Colonic mucosa (tissue), 4 donors: ENCODE data around the gene GNG4. TPM values are rescaled to one million over a fixed set of nuclear protein-coding genes. Genes with fewer than 3 reads are reported as not detected.

Source experiments
- DNase-seq: peaks from one replicate; pipeline ENCODE4 v3.0.0-alpha.2; 2020
- H3K27ac ChIP-seq: fragments of 200-600 bp; one replicate; pipeline ENCODE4 v1.8.0; 2021
- H3K27me3 ChIP-seq: fragments of 200-600 bp; one replicate; pipeline ENCODE4 v1.8.0; 2021
- H3K36me3 ChIP-seq: fragments of 200-600 bp; one replicate; pipeline ENCODE4 v1.8.0; 2021
- H3K4me1 ChIP-seq: fragments of 200-600 bp; one replicate; pipeline ENCODE4 v1.8.0; 2021; ENCODE audit warnings: mild to moderate bottlenecking
- H3K4me3 ChIP-seq: fragments of 200-600 bp; one replicate; pipeline ENCODE4 v1.8.0; 2021
- H3K9ac ChIP-seq, 2 donors: one replicate each; pipeline ENCODE4 v1.7.0; 2013; ENCODE audit warnings: control low read depth in 2 of 2, low read depth in 2 of 2, low read length in 2 of 2
- H3K9me3 ChIP-seq: fragments of 200-600 bp; one replicate; pipeline ENCODE4 v1.8.0; 2021
- CTCF ChIP-seq: fragments of 200-600 bp; IDR thresholded peaks from one replicate; pipeline ENCODE4 v1.8.0; 2022; ENCODE audit warnings: antibody characterized with exemption, mild to moderate bottlenecking
- intact Hi-C: fragments of 100-400 bp; cut with DNase I; formaldehyde crosslinking; loops from one replicate; pipeline ENCODE4 v1.14.1; 2022
- total RNA-seq, 2 donors: library from RNA; stranded (reverse); fragmentation: NEBNext Ultra II Directional in 1 of 2; extraction: Animal tissue kit (Norgen Biotek cat#: 25700) in 1 of 2; gene quantifications; one replicate each; pipeline ENCODE4 v1.2.1, GENCODE V29; 2021
- donor health status: healthy.
- donor health status: DM: no; HTN: no; CAD: no.
- donor health status: DM: no; HTN: no; CAD: no.

Gene GNG4
- total RNA-seq, 2 donors from 2014 or later = 6.9 to 10.0 TPM

GRCh38 chr1:235586413-235586812, 63.2 kb downstream of the GNG4 start:
- DNase-seq = no peak
- H3K9me3 ChIP-seq = no peaks in the 10 kb centered on the region
- H3K4me3 ChIP-seq = no peak overlapping the region
- H3K36me3 ChIP-seq = no peaks in the 10 kb centered on the region
- H3K27me3 ChIP-seq = no peaks in the 10 kb centered on the region
- intact Hi-C loops = no loop called here
- no peaks in the 10 kb centered on the region for H3K4me1 ChIP-seq
- no peak for TF ChIP-seq CTCF
- no peak overlapping the region for H3K9ac ChIP-seq
- H3K27ac ChIP-seq = no peak overlapping the region

GRCh38 chr1:235584973-235585372, 64.6 kb downstream of the GNG4 start:
- no peaks in the 10 kb centered on the region for H3K36me3 ChIP-seq
- H3K27ac ChIP-seq = no peak overlapping the region
- no peak for DNase-seq
- intact Hi-C loops = no loop called here
- H3K9me3 ChIP-seq = no peaks in the 10 kb centered on the region
- no peak for TF ChIP-seq CTCF
- H3K9ac ChIP-seq = no peak overlapping the region
- no peaks in the 10 kb centered on the region for H3K4me1 ChIP-seq
- no peak overlapping the region for H3K4me3 ChIP-seq
- no peaks in the 10 kb centered on the region for H3K27me3 ChIP-seq

GRCh38 chr1:235583511-235584001, 66.0 kb downstream of the GNG4 start:
- DNase-seq = no peak
- Histone ChIP-seq H3K27me3 (no peaks in the 10 kb centered on the region), H3K9ac (no peak overlapping the region), H3K4me1 (no peaks in the 10 kb centered on the region), H3K9me3 (no peaks in the 10 kb centered on the region), H3K36me3 (no peaks in the 10 kb centered on the region), H3K4me3 (no peak overlapping the region), H3K27ac (no peak overlapping the region)
- no peak for TF ChIP-seq CTCF
- intact Hi-C loops = no loop called here

- no peak overlapping the region for H3K27ac ChIP-seq
- no peak overlapping the region for H3K4me3 ChIP-seq
- no peak for DNase-seq
- H3K9me3 ChIP-seq = no peaks in the 10 kb centered on the region
- no peaks in the 10 kb centered on the region for H3K36me3 ChIP-seq
- H3K4me1 ChIP-seq = no peaks in the 10 kb centered on the region
- no peaks in the 10 kb centered on the region for H3K27me3 ChIP-seq
- intact Hi-C loops = no loop called here
- H3K9ac ChIP-seq = no peak overlapping the region
- no peak for TF ChIP-seq CTCF
Observed at GRCh38 chr1:235582130-235582529, 67.5 kb downstream of the GNG4 start.

GRCh38 chr1:235579891-235580290, 69.7 kb downstream of the GNG4 start:
- H3K9ac ChIP-seq = no peak overlapping the region
- TF ChIP-seq CTCF = no peak
- intact Hi-C loops = no loop called here

GRCh38 chr1:235575597-235575996, 74.0 kb downstream of the GNG4 start:
- no peaks in the 10 kb centered on the region for H3K9me3 ChIP-seq
- H3K4me1 ChIP-seq = no peaks in the 10 kb centered on the region
- no peak overlapping the region for H3K9ac ChIP-seq
- no peak for TF ChIP-seq CTCF
- intact Hi-C loops = no loop called here
- no peak for DNase-seq
- H3K27ac ChIP-seq = no peak overlapping the region
- H3K27me3 ChIP-seq = no peaks in the 10 kb centered on the region
- no peak overlapping the region for H3K4me3 ChIP-seq
- H3K36me3 ChIP-seq = no peaks in the 10 kb centered on the region

More at GRCh38 chr1:235579891-235580290, 69.7 kb downstream of the GNG4 start:
- Histone ChIP-seq H3K27ac (no peak overlapping the region), H3K4me3 (no peak overlapping the region), H3K4me1 (no peaks in the 10 kb centered on the region), H3K27me3 (no peaks in the 10 kb centered on the region), H3K36me3 (no peaks in the 10 kb centered on the region), H3K9me3 (no peaks in the 10 kb centered on the region)
- no peak for DNase-seq
